SU-DHL-6 (cell line): ENCODE results near the gene CMTR1.

Experiments used
- CTCF ChIP-seq: fragments of 200-600 bp; sonication (generic); IDR thresholded peaks from one replicate; pipeline ENCODE4 v1.5.1; 2017; ENCODE audit warnings: antibody characterized with exemption, mild to moderate bottlenecking, low read length, moderate library complexity; ENCODE audit not compliant: insufficient read depth, poor library complexity, severe bottlenecking
- EZH2phosphoT487 ChIP-seq: fragments of 200-600 bp; sonication (generic), shearing (Covaris generic); conservative IDR thresholded peaks from 2 replicates; pipeline ENCODE4 v1.6.1; 2018; ENCODE audit warnings: mild to moderate bottlenecking, antibody characterized with exemption, low read length, moderate library complexity, mixed read lengths

- TF ChIP-seq CTCF (no peak), EZH2phosphoT487 (no peak)
Observed at GRCh38 chr6:37502703-37503291, 69.8 kb downstream of the CMTR1 start.
